Hepatic stellate cell (primary cell): Measurements from ENCODE around the gene DIDO1.
"Not testable (repeated sequence)": the region's sequence is repeated elsewhere in the genome, so short reads cannot be mapped to it uniquely, and the experiment has no call there.

Experiments used
- DNase-seq: peaks from one replicate; pipeline ENCODE4 v3.0.0; 2011; ENCODE audit warnings: low spot score

Gene DIDO1

GRCh38 chr20:62854121-62854520 is 72.2 kb downstream of the DIDO1 start:
- no peak for DNase-seq

DNA sequence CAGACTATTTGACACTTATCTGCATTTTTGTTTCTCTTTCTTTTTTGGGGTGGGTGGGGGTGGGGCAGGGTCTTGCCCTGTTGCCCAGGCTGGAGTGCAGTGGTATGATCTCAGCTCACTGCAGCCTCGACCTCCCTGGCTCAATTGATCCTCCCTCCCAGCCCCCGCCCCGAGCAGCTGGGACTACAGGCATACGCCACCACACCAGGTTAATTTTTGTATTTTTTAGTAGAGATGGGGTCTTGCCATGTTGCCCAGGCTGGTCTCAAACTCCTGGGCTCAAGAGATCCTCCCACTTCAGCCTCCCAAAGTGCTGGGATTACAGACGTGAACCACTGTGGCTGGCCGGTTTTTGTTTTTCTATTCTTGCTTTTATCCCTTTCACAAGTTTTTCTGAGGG is 73.0 kb downstream of the DIDO1 start:
- not testable (repeated sequence) for DNase-seq

DNA sequence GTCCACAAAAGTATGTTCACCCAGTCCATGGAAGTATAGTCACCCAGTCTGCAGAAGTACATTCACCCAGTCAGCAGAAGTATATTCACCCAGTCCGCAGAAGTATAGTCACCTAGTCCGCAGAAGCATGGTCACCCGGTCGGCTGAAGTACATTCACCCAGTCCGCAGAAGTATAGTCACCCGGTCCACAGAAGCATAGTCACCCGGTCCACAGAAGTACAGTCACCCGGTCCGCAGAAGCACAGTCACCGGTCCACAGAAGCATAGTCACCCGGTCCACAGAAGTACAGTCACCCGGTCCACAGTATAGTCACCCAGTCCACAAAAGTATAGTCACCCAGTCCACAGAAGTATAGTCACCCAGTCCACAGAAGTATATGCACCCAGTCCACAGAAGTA is 73.5 kb downstream of the DIDO1 start:
- no peak for DNase-seq

DNA sequence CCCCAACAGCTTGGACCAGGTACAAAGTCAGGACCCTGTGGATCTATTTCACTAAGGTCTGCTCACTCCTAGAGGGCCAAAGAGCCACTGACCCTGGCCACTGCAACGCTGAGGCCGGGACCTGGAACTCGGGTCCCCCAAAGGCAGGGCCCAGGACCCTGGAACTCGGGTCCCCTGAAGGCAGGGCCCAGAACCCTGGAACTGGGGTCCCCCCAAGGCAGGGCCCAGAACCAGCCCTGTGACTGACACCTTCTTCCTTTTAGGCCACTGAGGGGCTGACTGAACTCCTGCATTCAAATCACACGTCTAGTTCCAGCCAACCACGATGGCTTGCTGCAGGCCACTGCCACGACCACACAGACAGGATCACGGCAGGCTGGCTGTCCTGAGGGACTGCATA is 74.1 kb downstream of the DIDO1 start:
- DNase-seq = no peak

GRCh38 chr20:62850333-62850974 is 75.9 kb downstream of the DIDO1 start:
- no peak for DNase-seq

DNA sequence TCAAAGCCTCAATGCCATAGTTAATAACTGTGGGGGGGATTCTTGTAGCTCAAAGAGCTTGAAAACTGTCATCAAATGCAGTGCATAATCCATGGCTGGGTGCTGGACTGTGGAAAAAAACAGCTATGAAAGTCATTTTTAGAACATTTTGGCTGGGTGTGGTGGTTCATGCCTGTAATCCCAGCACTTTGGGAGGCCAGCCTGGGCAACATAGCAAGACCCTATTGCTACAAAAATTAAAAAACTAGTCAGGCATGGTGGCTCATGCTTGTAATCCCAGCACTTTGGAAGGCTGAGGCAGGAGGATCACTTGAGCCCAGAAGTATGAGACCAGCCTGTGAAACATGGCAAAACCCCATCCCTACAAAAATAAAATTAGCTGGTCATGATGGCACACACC is 76.9 kb downstream of the DIDO1 start:
- no peak for DNase-seq

DNA sequence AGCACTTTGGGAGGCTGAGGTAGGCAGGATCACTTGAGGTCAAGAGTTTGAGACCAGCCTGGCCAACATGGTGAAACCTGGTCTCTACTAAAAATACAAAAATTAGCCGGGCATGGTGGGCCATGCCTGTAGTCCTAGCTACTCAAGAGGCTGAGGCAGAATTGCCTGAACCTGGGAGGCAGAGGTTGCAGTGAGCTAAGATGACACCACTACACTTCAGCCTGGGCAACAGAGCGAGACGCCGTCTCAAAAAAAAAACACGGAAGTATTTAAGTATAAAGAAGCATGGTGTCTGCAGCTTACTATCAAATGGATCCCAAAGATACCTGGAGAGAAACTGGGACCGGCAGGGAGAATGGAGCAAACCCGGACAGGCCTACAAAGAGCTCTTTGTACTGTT is 77.4 kb downstream of the DIDO1 start:
- not testable (repeated sequence) for DNase-seq

GRCh38 chr20:62846166-62846890 is 80.0 kb downstream of the DIDO1 start:
- DNase-seq = no peak

DNA sequence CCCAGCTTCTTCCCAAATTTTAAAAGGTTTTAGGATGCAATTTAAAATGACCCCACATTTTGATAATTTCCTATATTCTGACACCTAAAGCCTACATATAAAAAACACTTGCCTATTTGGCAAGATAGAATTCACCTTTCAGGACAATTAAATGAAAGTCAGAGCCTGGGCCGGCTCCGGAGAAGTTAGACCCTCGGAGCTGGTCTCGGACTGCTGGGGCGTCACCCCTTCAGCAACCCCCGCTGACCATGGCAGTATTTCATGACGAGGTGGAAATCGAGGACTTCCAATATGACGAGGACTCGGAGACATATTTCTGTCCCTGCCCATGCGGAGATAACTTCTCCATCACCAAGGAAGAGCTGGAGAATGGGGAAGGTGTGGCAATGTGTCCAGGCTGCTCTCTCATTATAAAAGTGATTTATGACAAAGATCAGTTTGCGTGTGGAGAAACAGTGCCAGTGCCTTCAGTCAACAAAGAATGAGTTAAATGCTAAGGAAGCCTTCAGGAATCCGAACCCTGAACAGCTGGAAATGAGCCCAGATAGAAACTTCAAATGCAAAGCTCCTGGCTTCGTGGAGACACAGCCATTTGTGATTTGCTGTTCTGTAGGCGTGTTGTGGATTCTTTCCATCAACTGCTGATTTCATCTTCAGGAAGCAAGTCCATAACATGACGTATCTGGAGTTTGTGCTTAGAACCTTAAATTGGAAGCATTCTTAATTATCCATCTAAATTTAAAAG is 80.7 kb downstream of the DIDO1 start:
- no peak for DNase-seq

DNA sequence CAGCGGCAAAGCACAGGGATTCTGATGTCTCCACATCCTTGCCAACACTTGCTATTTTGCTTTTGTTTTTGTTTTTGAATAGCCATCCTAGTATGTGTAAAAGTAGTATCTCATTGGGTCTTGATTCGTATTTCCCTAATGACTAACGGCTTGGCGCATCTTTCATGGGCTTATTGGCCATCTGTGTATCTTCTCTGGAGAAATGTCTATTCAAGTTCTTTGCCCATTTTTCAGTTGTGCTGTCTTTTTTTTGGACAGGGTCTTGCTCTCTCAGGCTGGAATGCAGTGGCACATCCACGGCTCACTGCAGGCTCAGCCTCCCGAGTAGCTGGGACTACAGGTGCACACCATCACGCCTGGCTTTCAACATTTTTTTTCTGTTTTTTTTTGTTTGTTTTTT is 82.1 kb downstream of the DIDO1 start:
- no peak for DNase-seq

GRCh38 chr20:62843656-62844055 is 82.6 kb downstream of the DIDO1 start:
- no peak for DNase-seq

- no peak for DNase-seq
Observed at GRCh38 chr20:62841705-62842212, 84.5 kb downstream of the DIDO1 start.

DNA sequence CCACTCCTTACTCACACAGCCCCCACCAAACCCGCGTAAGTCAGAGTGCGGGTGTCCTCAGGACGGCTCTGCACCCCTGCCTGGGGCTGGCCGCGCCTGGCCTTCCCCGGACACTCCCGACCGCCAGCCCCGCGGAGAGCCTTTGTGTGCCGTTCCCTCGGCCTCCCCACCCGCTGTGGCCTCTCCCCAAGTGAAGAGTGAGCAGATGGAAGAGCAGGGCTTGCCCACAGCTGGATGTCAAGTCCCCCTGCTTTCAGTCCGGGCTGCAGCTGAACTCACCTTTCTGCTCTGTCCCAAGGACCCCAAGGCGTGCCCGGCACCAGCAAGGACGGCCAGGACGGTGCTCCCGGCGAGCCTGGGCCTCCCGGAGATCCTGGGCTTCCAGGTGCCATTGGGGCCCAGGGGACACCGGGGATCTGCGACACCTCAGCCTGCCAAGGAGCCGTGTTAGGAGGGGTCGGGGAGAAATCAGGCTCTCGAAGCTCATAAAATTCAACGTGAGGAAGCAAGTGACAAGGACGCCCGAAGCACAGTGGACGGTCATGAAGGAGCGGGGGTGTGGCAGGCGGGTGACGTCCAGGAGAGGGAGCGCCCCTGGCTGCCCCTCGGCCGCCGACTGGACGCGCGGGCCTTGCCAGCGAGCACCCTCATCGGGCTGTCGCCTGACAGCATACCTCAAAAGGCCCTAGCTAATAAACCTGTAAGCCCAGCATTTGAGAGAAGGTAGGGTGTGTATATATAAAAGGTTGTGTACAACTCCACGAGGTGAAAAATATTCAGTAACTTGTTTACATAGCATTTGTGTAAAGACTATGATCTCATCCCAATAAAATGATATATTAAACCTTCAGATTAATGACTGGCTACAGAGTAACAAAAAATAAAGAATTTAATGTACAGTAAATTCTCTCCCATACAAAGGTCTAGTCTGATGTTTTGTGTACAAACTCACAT is 85.8 kb downstream of the DIDO1 start:
- no peak for DNase-seq

DNA sequence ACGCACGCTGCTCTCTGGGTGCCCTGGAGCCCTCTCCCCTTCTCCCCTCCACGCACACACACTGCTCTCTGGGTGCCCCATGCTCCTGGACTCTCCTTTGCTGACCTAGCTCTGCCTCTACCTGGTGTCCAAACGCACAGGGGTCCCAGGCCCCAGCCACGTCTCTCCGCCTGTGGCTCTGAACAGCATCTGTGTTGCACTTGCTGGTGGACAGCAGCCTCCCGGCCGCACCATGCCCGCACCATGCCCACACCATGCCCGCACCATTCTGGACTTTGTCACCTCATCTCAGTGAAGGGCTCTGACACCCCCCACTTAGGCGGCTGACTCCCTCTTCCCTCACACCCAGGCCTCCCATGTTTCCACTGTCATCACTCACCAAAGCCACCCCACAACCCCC is 86.5 kb downstream of the DIDO1 start:
- DNase-seq = no peak

GRCh38 chr20:62839261-62839660 is 87.0 kb downstream of the DIDO1 start:
- no peak for DNase-seq

DNA sequence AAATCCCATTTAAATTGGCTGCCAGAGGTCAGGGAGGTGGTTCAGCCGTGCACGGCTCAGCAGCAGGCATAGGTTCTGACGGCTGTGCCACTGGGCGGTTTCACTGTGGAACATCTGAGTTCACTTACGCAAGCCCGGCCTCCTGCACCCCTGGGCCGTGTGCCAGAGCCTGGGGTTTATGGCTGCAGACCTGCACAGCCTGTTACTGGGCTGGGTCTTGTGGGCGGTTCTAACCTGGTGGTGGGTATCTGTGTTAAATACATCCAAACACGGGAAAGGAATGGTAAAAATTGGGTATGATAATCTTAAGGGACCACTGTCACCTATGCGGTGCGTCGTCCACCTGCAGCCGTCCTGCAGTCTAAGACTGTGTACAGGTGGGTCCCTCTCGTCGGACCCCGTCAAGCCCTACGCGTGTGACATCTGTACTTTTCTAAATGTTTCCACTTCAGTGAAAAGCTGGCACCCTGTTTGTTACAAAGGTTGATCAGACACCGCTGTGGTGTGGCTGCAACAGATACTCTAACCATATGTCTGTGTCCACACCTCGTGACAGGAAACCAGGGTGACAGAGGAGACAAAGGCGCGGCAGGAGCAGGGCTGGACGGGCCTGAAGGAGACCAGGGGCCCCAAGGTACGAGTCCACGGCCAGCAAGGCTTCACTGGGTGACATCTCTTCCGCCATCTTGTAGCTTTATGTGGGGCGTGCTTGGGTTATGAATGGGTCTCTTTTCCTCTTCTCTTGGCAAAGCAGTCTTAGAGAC is 88.0 kb downstream of the DIDO1 start:
- DNase-seq = no peak

DNA sequence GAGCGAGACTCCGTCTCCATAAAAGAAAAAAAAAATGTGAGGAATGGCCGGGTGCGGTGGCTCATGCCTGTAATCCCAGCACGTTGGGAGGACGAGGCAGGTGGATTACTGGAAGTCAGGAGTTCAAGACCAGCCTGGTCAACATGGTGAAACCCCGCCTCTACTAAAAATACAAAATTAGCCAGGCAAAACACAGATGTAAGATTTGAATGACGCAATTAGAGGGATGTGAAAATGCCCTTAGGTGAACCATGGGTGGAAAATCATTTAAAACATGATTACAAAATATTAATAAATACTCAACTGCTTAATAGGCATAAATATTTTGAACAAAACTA is 88.5 kb downstream of the DIDO1 start:
- no peak for DNase-seq

- DNase-seq = no peak
Observed at GRCh38 chr20:62836967-62837490, 89.3 kb downstream of the DIDO1 start.

GRCh38 chr20:62835931-62836861 is 90.1 kb downstream of the DIDO1 start:
- DNase-seq = no peak
